GM13976 (cell line): Measurements from ENCODE around the gene CTTNBP2NL.
"Not testable (repeated sequence)": the region's sequence is repeated elsewhere in the genome, so short reads cannot be mapped to it uniquely, and the experiment has no call there.

Source experiments
- DNase-seq: peaks from one replicate; pipeline ENCODE4 v3.0.0; 2012; ENCODE audit warnings: low spot score
- in situ Hi-C: fragments of 300-500 bp; cut with MboI; formaldehyde crosslinking; loops from one replicate; pipeline ENCODE4 v1.12.0; 2022; ENCODE audit warnings: low sequenced_read_pairs, mixed read lengths, inconsistent platforms; ENCODE audit not compliant: unreplicated experiment
- TF ChIP-seq, protein P1 (sequence below): IDR thresholded peaks from 2 replicates; pipeline ENCODE4 v1.5.1; 2012; ENCODE audit warnings: borderline replicate concordance, mild to moderate bottlenecking; ENCODE audit not compliant: insufficient read depth; ENCODE audit errors: extremely low read depth, missing control alignments, control extremely low read depth

CTTNBP2NL gene

DNA sequence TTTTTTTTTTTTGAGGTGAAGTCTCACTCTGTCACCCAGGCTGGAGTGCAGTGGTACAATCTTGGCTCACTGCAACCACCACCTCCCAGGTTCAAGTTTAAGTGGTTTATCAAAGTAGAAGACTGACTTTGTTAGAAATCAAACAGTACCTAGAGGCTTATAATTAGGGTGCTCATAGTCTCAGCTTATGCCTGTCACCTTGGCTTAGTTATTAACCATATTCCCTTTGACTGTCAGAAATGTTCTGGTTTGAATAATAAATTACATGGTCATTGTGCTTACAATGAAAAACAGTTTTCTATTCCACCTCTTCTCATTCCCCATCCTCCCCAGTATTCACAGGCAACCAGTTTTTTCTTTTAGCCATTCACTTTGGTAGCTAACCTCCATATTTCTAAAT lies 54.8 kb downstream of the CTTNBP2NL start:
- DNase-seq: no peak
- TF ChIP-seq, protein P1, sequence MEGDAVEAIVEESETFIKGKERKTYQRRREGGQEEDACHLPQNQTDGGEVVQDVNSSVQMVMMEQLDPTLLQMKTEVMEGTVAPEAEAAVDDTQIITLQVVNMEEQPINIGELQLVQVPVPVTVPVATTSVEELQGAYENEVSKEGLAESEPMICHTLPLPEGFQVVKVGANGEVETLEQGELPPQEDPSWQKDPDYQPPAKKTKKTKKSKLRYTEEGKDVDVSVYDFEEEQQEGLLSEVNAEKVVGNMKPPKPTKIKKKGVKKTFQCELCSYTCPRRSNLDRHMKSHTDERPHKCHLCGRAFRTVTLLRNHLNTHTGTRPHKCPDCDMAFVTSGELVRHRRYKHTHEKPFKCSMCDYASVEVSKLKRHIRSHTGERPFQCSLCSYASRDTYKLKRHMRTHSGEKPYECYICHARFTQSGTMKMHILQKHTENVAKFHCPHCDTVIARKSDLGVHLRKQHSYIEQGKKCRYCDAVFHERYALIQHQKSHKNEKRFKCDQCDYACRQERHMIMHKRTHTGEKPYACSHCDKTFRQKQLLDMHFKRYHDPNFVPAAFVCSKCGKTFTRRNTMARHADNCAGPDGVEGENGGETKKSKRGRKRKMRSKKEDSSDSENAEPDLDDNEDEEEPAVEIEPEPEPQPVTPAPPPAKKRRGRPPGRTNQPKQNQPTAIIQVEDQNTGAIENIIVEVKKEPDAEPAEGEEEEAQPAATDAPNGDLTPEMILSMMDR: no peak
- in situ Hi-C loops: no loop called here

DNA sequence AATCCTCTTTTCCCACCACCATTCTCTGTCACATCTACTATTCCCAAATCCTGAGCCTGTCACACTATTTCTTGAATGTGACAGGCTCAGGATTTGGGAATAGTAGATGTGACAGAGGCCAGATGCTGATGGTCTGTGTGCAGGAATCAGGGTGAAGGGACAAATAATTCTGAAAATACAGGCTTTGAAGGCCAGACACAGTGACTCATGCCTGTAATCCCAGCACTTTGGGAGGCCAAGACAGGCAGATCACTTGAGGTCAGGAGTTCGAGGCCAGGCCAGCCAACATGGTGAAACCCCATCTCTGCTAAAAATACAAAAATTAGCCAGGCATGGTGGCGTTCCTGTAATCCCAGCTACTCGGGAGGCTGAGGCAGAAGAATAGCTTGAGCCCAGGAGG lies 55.3 kb downstream of the CTTNBP2NL start:
- DNase-seq, in situ Hi-C loops: not testable (repeated sequence)

GRCh38 chr1:112453876-112454275 lies 57.9 kb downstream of the CTTNBP2NL start:
- in situ Hi-C loops: no loop called here
- no peak for DNase-seq
- TF ChIP-seq, protein P1: no peak

- TF ChIP-seq, protein P1: no peak
- in situ Hi-C loops: no loop called here
- DNase-seq: no peak
These were observed 58.3 kb downstream of the CTTNBP2NL start for GRCh38 chr1:112454316-112454715.

- TF ChIP-seq, protein P1: no peak
- DNase-seq: no peak
- in situ Hi-C loops: no loop called here
These were observed 61.2 kb downstream of the CTTNBP2NL start for GRCh38 chr1:112457241-112457640.

DNA sequence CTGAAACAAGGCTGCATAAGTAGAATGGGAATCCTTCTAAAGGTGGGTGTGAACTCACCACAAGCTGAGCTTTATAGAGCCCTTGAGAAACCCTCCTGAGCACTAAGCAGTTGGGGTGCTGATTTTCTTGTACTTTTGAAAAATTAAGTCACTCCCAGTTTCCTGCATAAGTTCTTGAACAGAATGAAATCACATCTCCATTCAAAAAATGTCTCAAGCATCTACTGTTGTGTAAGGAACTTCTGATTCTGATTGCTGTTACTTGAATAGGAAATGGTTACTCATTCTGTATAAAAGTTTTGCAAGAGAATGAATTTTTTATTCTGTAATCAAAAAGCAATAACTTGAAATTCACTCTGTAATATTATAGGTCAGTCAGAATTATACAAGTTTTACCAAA lies 61.9 kb downstream of the CTTNBP2NL start:
- in situ Hi-C loops: no loop called here
- TF ChIP-seq, protein P1: no peak
- no peak for DNase-seq

- no peak for DNase-seq
- in situ Hi-C loops: no loop called here
- TF ChIP-seq, protein P1: no peak
These were observed 62.7 kb downstream of the CTTNBP2NL start for GRCh38 chr1:112458756-112459155.
